Stimulated activated CD8-positive, alpha-beta memory T cell treated with anti-CD3 and anti-CD28 coated beads, Interleukin-12 subunit alpha, Interleukin-12 subunit beta, amount 100 ng/mL, for 4 hours (primary cell): ENCODE measurements around the gene SLC12A4.
"Not testable (repeated sequence)": the region's sequence is repeated elsewhere in the genome, so short reads cannot be mapped to it uniquely, and the experiment has no call there.

Source experiments
- DNase-seq: peaks from one replicate; pipeline ENCODE4 v3.0.0-alpha.2; 2020; ENCODE audit warnings: low read depth

The SLC12A4 gene

DNA sequence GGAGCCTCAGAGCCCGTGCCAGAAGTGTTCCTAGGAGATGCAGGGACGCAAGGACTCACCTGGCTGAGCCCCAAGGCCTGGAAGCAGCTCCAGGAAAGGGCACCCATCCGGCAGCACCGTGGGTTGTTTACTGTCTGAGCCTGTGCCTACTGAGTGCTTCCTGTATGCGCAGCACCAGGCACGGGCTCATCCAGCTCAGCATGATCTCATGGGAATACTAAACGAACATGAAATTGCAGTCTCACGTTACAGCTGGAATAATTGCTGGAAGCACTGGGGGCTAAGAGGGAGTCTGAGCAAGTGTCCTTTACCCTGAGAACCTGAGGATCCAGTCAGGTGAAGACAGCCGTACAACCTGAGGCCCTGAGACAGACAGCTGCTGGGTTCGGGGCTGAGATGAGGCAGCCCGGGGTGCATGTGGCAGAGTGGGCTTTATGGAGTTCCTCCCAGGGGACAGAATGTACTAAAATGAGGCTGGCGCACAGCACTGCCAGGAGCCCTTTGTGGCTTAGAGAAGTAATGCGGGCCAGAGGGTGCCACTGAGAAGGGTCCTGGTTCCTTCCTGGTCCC lies 42.2 kb downstream of the SLC12A4 start:
- DNase-seq, result no peak

DNA sequence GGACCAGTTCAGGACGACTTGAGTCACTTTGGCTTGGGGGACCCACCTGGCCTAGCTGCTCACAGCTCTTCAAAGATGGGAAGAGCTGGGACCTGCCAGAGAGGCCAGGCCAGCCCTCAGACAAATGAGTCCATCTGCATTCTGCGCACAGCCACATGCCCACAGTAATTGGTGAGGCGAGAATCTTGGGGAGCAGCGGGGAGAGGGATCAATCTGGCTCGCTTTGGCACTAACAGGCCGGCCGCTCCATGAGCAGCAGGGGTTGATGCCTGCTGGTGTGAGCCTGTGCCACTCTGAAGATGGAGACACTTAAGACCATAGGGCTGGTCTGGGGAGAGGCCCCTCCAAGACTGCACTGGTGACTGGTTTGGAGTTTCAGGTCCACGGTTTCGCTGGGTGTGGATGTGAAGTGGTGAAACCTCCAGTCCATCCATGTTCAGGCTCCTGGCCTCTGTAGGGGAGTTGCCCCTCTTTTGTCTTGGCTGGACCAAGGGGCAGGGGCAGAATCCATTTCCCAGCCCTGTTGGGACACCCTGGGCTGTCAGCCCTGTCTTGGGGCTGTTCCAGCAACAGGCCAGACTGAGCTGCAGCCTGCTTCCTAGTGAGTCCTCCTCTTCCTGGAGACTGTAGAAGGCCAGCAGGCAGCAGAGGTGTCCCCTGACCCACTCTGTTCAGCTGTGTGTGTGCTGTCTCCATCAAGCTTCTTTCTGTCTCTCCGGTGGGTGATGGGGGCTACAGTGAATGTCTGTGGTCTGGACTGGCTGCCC lies 44.1 kb downstream of the SLC12A4 start:
- DNase-seq, result no peak

DNA sequence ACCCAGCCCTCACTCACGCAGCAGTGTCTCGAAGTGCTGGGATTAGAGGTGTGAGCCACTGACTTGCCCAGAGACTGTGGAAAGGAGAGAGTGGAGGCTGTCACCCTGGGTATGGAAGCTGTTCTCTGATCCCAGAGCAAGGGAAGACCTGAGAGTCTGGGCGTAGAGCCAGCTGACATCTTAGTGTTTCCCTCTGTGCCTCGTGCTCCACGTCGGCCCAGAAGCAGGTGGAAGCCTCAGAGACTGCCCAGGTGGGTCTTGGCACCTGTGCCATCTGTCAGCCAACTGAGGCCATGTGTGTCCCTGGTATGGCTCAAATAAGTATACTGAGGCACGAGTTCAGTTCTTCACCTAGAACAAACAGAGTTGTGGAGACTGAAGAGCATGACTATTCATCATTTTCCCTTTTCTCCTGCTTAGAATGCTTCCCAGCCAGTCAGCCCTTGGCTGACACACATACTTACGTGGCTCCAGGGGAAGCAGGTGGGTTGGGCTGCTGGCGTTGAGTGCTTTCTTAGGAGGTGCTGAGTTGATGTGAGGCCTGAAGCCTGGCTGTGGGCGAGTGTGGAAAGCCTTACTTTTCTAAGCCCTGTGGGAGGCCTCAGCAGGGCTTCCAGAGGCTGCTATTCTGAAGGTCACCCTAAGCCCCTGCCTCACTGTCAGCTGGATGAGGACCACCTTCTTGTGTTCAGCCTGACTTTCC lies 44.9 kb downstream of the SLC12A4 start:
- DNase-seq, result no peak

DNA sequence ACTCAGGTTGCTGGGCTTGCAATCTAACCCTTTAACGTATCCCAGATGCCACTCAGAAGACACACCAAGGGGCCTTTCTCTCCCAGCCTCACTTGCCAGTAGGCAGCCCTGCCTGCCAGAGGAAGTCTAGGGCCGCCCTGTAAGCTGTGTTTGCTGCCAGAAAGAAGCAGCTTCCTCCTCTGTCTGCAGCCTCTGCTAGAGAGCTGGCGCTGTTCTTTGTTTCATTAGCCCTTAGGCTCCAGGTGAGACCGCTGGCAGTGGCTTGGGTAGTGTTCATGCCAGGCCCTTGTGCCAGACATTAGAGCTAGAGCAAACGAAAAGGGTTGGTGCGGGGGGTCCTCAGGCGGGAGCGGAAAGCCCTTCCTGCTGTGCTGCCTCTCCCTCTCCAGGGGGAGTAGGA lies 45.7 kb downstream of the SLC12A4 start:
- no peak for DNase-seq

DNA sequence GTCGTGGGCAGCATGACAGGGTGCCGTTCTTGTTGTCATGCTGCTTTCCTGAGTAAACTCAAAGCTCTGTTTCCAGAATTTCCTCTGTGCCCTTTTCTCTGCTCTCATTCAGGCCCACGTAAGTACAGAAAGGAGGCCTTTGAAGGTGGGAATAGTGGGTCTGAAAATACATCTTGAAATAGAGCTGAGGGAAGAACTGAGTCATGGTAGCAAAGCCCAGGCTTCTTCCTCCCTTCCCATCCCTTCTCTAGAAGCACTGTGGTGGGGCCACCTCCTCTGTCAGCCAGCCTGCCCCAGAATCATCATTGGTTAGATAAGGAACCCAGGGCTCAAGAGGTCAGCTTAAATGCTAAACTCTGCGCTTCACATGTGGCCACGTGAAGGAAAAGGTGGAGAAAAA lies 46.2 kb downstream of the SLC12A4 start:
- DNase-seq, result no peak

DNA sequence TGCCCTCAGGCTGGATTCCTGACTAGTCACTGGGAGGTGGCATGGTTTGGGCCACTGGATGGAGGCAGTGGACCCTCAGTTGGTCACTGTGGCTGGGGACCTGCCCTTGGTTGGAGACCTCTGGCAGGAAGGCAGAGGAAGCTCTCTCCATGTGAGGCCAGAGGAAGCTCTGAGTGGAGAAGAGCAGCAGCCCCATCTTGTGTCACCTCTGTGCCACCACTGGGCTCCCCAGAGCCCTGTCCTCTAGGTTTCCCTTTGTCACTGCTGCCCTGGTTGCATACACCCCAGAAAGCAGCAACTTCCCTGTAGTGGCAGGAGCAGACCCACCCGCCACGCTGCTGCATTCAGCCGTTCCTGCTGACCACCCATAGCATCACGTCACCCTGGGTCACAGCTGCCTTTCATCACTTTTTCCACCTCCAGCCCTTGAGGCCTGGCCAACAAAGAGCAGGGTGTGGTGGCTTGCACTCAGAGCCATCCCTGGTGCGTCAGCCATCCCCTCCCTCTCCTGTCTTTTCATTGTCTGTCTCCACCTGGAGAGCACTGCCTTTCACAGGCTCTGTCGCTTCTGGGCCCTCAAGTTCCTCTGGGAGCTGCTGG lies 48.7 kb downstream of the SLC12A4 start:
- no peak for DNase-seq

DNA sequence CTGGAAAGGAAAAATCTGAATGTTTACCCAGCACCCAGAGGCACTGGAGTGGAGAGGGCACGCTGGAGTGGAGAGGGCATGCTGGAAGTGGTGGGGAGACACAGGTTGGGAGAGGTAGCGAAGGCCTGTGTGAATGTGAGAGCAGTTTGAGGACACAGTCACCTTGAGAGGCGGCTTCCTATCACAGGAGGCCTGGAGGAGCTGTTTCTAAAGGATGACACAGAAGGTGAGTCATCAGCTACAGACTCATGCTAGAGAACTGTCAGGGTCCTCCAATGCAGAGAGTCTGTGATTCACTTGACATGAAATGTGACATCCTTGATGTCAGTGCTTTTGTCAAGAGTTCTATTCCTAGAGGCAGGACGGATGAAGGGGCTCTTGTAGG lies 50.6 kb downstream of the SLC12A4 start:
- DNase-seq, result no peak

DNA sequence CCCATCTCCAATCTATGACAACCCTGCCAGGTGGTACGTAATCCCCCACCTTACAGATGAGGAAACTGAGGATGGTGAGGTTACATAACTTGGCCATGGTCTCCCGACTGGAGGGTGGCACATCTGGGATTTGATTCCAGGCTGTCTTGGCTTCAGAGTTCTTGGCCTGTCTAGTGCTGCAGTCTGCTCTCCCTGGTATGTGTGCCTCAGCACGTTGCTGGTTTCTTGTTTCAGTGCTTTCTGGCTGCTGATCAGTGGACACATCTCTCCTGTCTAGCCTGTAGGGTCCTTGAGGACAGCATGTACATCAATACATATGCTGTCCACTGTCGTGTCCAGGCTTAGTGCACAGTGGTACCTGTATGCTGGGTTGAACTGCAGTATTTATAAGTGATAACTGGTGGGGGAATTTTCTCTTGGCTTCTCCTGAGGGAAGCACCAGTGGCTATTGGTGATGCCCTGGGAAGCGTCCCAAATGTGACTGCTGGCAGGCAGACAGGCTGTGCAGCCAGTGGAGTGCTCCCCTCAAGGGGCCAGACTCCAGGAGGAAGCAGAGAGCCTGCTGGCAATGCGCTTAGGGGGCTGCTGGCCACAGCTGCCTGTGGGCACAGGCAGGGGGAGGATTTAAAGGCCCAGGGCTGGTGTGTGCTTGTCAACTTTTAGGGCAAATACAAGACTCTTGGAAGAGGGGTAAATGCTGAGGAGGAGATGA lies 51.1 kb downstream of the SLC12A4 start:
- DNase-seq, result no peak

DNA sequence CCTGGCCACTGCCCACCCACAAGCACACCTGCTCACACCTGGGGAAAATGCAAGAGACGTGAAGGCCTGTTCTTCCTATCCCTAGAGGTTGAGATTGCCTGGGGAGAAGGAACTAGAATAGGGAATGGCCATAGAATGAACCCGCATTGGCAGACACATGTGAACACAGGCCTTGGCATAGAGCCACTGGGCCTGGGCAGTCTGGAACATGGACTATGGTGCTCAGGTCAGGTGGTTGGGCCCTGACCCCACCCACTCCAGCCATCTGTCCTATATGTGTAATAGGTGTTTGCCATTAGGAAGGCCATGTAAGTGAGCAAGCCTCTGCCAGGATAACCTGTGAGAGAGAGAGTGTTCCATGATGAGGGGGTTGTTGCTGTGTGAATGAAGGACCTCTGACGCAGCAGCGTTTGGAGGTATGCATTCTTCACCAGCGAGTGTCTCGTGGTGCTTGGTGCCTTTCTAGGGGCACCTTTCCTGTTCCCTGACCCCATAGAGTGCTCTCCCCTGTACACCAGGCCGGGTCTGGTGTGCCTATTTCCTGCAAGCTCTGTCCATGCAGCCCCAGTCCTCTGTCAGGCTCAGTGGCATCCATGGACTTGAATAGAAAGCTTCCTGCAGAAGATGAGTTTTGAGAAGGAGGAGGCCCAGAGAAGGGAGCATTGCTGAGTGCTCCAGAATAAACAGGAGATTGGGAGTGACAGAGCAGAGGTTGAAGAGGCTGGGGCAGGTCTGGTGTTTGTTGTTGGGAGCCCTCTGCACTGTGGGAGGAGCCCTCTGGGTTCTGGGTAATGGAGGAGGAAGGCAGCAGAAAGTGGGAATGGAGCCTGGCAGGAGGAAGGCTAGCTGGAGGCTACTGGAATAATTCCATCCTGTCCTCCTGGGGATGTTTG lies 52.4 kb downstream of the SLC12A4 start:
- DNase-seq, result no peak

DNA sequence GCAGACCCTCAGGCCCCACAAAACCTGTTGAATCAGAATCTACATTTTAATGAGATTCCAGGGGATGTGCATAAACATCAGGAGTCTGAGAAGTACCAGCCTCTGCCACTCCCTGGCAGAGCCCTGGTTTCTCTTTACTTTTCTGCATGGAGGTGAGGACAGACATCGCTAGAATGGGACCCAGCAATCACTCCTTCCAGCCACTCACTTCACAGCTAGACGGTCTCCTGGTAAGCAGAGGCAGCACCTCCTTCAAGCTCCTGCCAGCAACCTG lies 53.0 kb downstream of the SLC12A4 start:
- DNase-seq, result not testable (repeated sequence)

DNA sequence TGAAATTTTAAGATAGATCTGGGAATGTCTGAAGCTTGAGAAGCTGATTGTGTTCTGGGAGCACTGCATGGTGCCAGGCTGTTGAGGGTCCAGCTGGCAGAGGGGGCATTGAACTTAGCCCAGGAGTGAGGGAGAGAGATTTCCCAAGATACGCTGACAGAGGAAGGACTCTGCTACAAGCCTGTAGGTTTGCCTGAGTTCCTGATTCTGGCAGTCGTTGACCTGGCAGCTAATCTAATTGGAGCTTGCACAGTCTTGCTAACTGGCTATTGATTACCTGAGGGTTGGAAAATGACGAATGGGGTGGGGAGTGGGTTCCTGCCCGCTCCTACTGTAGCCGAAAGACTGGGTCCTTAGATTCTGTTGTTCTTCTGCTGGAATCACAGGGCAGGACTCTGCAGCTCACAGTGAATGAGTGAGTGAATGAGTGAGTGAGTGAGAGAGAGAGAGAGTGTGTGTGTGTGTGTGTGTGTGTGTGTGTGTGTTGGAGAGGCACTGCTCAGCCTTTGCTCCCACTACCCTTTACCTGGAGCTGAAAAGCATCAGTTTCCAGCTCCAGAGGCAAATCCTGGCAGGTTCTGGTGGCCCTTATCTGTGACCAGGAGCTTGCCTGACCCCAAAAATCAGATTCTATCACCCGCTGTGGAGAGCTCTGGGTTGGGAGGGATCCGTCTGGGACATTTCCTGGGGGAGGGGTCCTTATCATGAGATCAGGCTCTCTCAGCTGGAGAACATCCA lies 53.5 kb downstream of the SLC12A4 start:
- DNase-seq, result no peak

DNA sequence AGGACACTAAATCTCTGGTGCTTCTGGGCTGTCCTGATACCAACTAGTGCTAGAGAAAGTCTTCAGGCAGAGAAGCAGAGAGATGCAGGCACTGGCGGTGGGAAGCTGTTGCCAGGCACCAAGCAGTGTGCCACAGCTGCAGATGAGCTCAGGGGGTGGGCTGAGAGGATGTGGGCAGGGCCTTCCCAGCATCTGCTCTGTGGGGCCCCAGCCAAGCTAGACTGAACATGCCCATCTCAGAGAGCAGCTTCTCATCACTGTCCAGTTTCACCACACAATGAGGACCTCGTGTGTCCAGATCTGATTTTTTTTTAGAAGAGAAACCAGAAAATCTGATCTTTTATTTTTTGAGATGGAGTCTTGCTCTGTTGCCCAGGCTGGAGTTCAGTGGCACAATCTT lies 58.3 kb downstream of the SLC12A4 start:
- DNase-seq, result no peak

DNA sequence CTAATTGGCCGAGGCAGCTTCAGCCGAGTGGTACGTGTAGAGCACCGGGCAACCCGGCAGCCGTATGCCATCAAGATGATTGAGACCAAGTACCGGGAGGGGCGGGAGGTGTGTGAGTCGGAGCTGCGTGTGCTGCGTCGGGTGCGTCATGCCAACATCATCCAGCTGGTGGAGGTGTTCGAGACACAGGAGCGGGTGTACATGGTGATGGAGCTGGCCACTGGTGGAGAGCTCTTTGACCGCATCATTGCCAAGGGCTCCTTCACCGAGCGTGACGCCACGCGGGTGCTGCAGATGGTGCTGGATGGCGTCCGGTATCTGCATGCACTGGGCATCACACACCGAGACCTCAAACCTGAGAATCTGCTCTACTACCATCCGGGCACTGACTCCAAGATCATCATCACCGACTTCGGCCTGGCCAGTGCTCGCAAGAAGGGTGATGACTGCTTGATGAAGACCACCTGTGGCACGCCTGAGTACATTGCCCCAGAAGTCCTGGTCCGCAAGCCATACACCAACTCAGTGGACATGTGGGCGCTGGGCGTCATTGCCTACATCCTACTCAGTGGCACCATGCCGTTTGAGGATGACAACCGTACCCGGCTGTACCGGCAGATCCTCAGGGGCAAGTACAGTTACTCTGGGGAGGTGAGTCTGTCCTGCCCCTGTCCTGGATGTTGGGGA lies 59.2 kb downstream of the SLC12A4 start:
- no peak for DNase-seq

DNA sequence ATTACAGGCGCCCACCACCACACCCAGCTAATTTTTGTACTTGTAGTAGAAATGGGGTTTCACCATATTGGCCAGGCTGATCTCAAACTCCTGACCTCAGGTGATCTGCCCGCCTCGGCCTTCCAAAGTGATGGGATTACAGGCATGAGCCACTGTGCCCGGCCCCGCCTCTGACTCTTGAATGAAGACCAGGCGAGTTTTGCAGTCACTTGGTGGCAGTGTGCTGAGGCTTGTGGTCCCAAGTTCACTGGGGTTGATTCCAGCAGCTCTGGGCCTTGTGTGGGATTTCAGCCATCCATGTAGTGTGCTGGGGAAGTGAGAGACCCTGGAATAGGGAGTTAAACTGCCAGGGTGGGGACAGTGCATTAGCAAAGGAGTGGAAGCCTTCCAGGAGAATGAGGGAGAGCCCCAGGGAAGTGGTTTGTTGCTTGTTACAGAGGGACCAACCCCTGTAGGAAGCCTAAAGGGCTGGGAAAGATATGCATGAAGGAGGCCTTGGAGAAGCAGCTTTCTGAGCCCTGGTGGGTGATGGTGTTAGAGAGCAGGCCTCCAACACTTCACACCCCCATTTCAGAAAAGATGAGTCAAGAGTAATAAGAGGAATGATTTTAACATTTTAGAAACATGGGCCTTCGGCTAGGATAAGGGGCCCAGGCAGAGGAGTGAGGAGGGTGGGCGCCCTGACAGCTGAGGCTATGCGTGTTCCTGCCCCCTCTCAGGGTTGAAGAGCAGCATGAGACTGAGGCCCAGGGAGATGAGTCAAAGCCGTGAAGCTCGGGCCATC lies 60.8 kb downstream of the SLC12A4 start:
- no peak for DNase-seq

DNA sequence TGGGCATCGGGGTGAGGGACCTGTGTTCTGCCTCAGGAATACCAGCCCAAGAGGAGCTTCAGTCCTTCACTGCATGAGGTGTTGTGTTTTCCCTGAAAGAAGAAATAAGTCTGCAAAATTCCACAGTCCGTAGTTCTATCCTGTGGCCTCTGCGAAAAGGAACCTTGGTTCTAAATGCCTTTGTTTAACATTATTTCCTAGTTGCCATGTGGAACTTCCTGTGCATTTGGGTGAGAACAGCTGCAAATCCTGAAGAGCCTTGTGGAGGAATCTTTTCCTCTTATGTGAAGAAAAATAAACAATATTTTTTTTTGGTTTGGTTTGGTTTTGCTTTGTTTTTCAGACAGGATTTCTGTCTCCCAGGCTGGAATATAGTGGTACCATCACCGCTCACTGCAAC lies 65.6 kb downstream of the SLC12A4 start:
- no peak for DNase-seq

DNA sequence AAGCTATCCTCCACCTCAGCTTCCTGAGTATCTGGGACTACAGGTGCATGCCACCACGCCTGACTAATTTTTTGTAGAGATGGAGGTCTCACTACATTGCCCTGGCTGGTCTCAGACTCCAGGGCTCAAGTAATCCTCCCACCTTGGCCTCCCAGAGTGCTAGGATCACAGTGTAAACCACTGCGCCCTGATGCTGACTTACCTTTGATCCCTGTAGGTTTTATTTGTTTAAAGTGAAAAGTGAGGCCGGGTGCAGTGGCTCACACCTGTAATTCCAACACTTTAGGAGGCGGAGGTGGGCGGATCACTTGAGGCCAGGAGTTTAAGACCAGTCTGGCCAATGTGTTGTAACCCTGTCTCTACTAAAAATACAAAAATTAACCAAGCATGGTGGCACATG lies 66.7 kb downstream of the SLC12A4 start:
- no peak for DNase-seq

DNA sequence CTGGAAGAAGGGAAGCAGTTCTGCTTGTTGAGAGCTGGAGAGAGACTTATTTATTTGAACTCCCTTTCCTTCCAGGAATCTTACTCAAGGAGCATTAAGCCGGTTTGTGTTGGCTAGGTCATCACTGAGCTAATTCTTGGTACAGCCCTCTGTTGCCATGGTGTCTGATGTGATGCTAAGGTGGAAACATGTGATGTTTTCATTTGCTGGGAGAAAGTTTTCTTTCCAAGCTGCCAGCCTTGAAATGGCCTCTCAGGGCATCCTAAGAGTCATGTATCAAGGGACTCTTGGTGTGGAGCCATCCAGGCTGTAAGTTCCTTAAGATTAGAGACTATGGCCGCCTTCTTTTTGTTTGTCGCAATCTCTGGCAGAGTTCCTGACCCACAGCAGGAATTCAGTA lies 71.2 kb downstream of the SLC12A4 start:
- DNase-seq, result no peak

DNA sequence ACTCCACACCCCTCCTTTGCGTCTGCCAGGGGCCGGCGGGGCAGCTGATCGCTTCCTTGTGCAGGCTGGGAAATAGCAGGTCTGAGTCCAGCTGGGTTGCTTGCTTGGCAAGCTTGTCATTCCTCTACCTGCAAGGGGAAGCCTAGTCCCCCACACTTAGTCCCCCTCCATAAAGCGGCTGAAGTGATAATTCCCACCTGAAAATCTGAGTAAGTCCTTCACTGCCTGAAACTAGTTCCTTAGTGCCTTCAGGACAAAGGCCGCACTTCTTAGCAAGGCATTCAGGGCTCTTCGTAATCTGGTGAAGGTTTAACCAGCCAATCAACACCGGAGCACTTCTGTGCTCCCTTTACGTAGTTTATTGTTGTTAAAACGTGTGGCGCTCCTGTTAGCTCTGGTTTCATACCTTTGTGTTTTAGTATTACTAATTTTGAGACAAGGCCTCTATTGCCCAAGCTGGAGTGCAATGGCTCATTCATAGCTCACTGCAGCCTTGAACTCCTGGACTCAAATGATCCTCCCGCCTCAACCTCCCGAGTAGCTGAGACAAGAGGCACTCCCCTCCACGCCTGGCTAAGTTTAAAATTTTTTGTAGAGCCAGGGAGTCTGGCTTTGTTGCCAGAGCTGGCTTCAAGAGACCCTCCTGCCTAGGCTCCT lies 74.6 kb downstream of the SLC12A4 start:
- DNase-seq, result no peak
